Measurements from ENCODE around the gene NBEA. TPM values are rescaled to one million over a fixed set of nuclear protein-coding genes. Genes with fewer than 3 reads are reported as not detected.

The NBEA gene
- total RNA-seq, 4 donors from 2014 or later = 21.5 to 60.4 (median 27.9) TPM

DNA sequence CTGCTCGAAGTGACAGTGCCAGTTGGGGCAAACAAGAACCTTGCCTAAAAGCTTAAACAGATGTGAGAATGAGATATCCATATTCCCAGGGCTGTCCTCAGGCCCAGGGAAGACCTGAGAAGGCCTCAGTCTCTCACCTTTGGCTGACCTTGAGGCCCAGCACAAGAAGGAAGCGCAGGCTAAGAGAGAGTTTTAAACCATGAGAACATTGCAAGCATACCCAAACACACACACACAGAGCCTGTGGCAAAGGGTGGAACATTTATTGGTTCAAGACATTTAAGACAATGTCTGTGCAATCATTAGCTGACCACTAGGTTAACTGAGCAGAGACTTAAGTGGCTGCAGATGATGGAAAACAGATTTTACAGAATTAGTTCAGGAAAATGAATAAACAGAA, 248.2 kb downstream of the NBEA start:
- H3K36me3 ChIP-seq = no peaks in the 10 kb centered on the region
- TF ChIP-seq, protein P1, sequence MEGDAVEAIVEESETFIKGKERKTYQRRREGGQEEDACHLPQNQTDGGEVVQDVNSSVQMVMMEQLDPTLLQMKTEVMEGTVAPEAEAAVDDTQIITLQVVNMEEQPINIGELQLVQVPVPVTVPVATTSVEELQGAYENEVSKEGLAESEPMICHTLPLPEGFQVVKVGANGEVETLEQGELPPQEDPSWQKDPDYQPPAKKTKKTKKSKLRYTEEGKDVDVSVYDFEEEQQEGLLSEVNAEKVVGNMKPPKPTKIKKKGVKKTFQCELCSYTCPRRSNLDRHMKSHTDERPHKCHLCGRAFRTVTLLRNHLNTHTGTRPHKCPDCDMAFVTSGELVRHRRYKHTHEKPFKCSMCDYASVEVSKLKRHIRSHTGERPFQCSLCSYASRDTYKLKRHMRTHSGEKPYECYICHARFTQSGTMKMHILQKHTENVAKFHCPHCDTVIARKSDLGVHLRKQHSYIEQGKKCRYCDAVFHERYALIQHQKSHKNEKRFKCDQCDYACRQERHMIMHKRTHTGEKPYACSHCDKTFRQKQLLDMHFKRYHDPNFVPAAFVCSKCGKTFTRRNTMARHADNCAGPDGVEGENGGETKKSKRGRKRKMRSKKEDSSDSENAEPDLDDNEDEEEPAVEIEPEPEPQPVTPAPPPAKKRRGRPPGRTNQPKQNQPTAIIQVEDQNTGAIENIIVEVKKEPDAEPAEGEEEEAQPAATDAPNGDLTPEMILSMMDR (IDR thresholded peaks at IDR 0.05) = no peak
- TF ChIP-seq POLR2A (IDR thresholded peaks at IDR 0.05) = no peak
- no peaks in the 10 kb centered on the region for H3K4me1 ChIP-seq
- H3K4me3 ChIP-seq (replicated peaks in 1 of 3) = no peak overlapping the region
- DNase-seq = no peak
- no peaks in the 10 kb centered on the region for H3K9me3 ChIP-seq
- intact Hi-C loops (cut with DNase I) = no loop called here
- no peak overlapping the region for H3K27ac ChIP-seq
- whole genome bisulfite sequencing, 2 donors = 91 to 97% methylated on average over 2 of the region's 2 CpGs
- H3K27me3 ChIP-seq = no peaks in the 10 kb centered on the region

DNA sequence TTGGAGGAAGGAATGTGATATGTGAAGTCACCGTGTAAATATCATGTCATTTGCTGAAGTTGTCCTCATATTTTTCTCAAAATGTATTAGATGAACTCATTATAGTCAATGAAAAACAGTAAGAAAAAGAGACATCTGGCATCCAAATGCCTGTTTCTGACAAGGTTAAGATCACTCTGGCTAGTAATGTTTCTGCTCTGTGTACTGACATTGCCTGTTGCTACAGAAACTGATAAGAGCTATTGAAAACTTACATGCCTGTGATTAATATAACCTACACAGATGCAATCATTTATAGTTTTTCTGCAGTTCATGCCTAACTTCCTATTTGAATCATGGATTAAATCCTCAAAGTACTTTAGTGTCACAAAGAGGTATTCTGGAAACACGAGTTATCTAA, 249.8 kb downstream of the NBEA start:
- DNase-seq = no peak
- intact Hi-C loops (cut with DNase I) = no loop called here
- Histone ChIP-seq H3K36me3 (no peaks in the 10 kb centered on the region), H3K4me1 (no peaks in the 10 kb centered on the region), H3K9me3 (no peaks in the 10 kb centered on the region), H3K4me3 (replicated peaks in 1 of 3) (no peak overlapping the region), H3K27ac (no peak overlapping the region), H3K27me3 (no peaks in the 10 kb centered on the region)
- 85 to 93% methylated on average over 2 of the region's 2 CpGs for WGBS, 2 donors
- no peak for TF ChIP-seq POLR2A (IDR thresholded peaks at IDR 0.05)
- TF ChIP-seq, protein P1 (IDR thresholded peaks at IDR 0.05) = no peak

DNA sequence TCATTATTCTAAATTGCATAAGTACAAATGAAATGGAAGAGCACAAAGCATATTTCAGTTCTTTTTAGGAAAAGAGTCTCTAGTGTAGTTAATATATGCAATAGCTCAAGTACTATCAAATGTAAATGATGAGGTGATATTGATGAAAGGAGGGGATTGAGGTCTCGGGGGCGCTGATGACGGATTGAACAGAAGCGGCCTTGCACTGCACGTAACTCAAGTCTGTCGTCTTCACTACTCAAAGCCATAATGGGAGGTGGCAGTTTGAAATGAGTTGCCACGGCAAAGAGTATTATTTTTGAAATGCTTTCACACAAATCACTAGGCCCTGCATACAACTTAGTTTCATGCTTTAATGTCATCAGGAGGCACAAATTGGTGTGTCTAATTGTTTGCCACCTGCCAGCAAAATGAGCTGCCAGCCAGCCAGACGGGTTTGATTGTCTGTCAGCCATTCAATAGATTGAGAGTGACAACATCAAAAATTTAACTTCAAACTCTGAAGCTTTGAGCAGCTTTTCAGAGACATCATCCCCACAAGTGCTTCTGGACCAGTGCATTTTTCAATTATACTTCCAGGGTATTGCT, 256.6 kb downstream of the NBEA start:
- Histone ChIP-seq H3K27me3 (no peaks in the 10 kb centered on the region), H3K36me3 (no peaks in the 10 kb centered on the region), H3K9me3 (no peaks in the 10 kb centered on the region), H3K4me3 (replicated peaks in 1 of 3) (no peak overlapping the region), H3K27ac (no peak overlapping the region), H3K4me1 (no peaks in the 10 kb centered on the region)
- intact Hi-C loops (cut with DNase I) = no loop called here
- DNase-seq = no peak
- TF ChIP-seq POLR2A (IDR thresholded peaks at IDR 0.05) = no peak
- TF ChIP-seq, protein P1 (IDR thresholded peaks at IDR 0.05) = no peak
- WGBS, 2 donors = 94 to 97% methylated on average over 8 of the region's 8 CpGs

DNA sequence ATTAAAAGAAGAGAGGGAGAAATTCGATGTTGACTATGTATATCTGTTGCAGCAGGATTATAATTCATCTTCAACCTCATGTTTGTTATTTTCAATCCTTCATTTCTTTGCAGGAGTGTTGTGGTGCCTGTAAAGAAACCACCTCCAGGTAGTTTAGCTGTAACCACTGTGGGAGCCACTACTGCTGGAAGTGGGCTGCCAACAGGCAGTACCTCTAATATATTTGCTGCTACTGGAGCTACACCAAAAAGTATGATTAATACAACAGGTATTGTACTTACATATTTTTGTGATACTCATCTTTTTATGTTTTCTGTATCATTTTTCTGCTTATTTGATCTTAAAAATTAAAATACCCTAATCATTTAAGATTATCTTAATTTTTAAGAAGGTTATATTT, 266.5 kb downstream of the NBEA start:
- no peaks in the 10 kb centered on the region for H3K9me3 ChIP-seq
- no peaks in the 10 kb centered on the region for H3K36me3 ChIP-seq
- no peaks in the 10 kb centered on the region for H3K27me3 ChIP-seq
- no peak overlapping the region for H3K27ac ChIP-seq
- no peaks in the 10 kb centered on the region for H3K4me1 ChIP-seq
- H3K4me3 ChIP-seq (replicated peaks in 1 of 3) = no peak overlapping the region
- intact Hi-C loops (cut with DNase I) = no loop called here
- TF ChIP-seq, protein P1 (IDR thresholded peaks at IDR 0.05) = no peak
- no peak for TF ChIP-seq POLR2A (IDR thresholded peaks at IDR 0.05)
- WGBS, 2 donors = 85 to 94% methylated on average over 1 of the region's 1 CpG
- DNase-seq = no peak

DNA sequence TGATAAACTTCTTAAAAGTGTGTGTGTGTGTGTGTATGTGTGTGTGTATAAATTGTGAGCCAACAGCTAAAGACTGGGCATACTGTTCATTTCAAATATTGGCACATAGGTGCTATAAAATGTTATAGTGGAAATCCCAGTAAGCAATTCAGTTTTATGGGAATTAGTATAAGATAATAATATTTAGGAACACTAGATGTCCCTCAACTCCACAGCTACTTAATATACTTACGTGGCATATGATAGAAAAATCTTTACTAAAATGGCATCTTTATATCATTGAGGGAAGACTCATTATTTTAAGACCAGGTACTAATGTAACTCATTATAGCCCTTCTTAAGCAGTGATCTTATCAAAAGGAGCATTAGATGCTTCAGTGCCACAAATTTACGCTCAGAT, 268.2 kb downstream of the NBEA start:
- Histone ChIP-seq H3K36me3 (no peaks in the 10 kb centered on the region), H3K27ac (no peak overlapping the region), H3K27me3 (no peaks in the 10 kb centered on the region), H3K4me1 (no peaks in the 10 kb centered on the region), H3K9me3 (no peaks in the 10 kb centered on the region), H3K4me3 (replicated peaks in 1 of 3) (no peak overlapping the region)
- intact Hi-C loops (cut with DNase I) = no loop called here
- DNase-seq = no peak
- WGBS, 2 donors = 83 to 85% methylated on average over 2 of the region's 2 CpGs
- TF ChIP-seq, protein P1 (IDR thresholded peaks at IDR 0.05) = no peak
- TF ChIP-seq POLR2A (IDR thresholded peaks at IDR 0.05) = no peak

Data from thyroid gland (tissue), 4 donors.